Measurements from ENCODE around the gene ADORA1. TPM values are rescaled to one million over a fixed set of nuclear protein-coding genes. Genes with fewer than 3 reads are reported as not detected.

ADORA1 gene
- total RNA-seq, 4 donors from 2014 or later: 1.3 to 5.6 TPM; not detected in 2

GRCh38 chr1:203099805-203100515 is 27.6 kb upstream of the ADORA1 start:
- no peak overlapping the region for H3K4me3 ChIP-seq
- H3K36me3 ChIP-seq: no peaks in the 10 kb centered on the region
- peaks cover 5 to 9% of the 10 kb centered on the region in 2 donors for H3K9me3 ChIP-seq
- no peaks in the 10 kb centered on the region for H3K4me1 ChIP-seq
- WGBS, 2 donors (ENCODE audit: low coverage in 1 of 2): 78% methylated on average over 7 of the region's 7 CpGs; no CpG with 5 or more reads in 1 of the 2 donors
- H3K27ac ChIP-seq: no peak overlapping the region
- TF ChIP-seq POLR2A (IDR thresholded peaks at IDR 0.05): no peak
- TF ChIP-seq POLR2AphosphoS5 (IDR thresholded peaks at IDR 0.05): no peak
- H3K27me3 ChIP-seq: no peaks in the 10 kb centered on the region
- in situ Hi-C loops (cut with MboI; ENCODE audit: low pct_ligation_motif_present in 1 of 4, low pct_unique_long_range_greater_than_20kb in 1 of 4, low sequenced_read_pairs in 3 of 4) (no loop called here), intact Hi-C loops (cut with DNase I; ENCODE audit: low total_unique reads) (no loop called here)
- DNase-seq: no peak

- Histone ChIP-seq H3K4me1 (no peaks in the 10 kb centered on the region), H3K27ac (no peak overlapping the region), H3K27me3 (no peaks in the 10 kb centered on the region), H3K9me3 (peaks cover 3 to 4% of the 10 kb centered on the region in 2 donors), H3K4me3 (no peak overlapping the region), H3K36me3 (no peaks in the 10 kb centered on the region)
- TF ChIP-seq CTCF (IDR thresholded peaks at IDR 0.05) (no peak), POLR2AphosphoS5 (IDR thresholded peaks at IDR 0.05) (no peak), POLR2A (IDR thresholded peaks at IDR 0.05) (no peak), EP300 (IDR thresholded peaks at IDR 0.05; ENCODE audit: low read depth) (no peak)
- no peak for DNase-seq
- intact Hi-C loops (cut with DNase I; ENCODE audit: low total_unique reads): no loop called here
- in situ Hi-C loops (cut with MboI; ENCODE audit: low pct_ligation_motif_present in 1 of 4, low pct_unique_long_range_greater_than_20kb in 1 of 4, low sequenced_read_pairs in 3 of 4): no loop called here
Measured at GRCh38 chr1:203100516-203100869, 27.0 kb upstream of the ADORA1 start.

- Histone ChIP-seq H3K27me3 (peaks cover 9% of the 10 kb centered on the region), H3K27ac (no peak overlapping the region), H3K4me1 (no peaks in the 10 kb centered on the region), H3K36me3 (no peaks in the 10 kb centered on the region), H3K4me3 (no peak overlapping the region), H3K9me3 (peaks cover 0 to 3% of the 10 kb centered on the region in 2 donors)
- in situ Hi-C loops (cut with MboI; ENCODE audit: low pct_ligation_motif_present in 1 of 4, low pct_unique_long_range_greater_than_20kb in 1 of 4, low sequenced_read_pairs in 3 of 4) (no loop called here), intact Hi-C loops (cut with DNase I; ENCODE audit: low total_unique reads) (no loop called here)
- WGBS, 2 donors (ENCODE audit: low coverage in 1 of 2): 72% methylated on average over 6 of the region's 6 CpGs; no CpG with 5 or more reads in 1 of the 2 donors
- TF ChIP-seq CTCF (IDR thresholded peaks at IDR 0.05) (no peak), POLR2AphosphoS5 (IDR thresholded peaks at IDR 0.05) (no peak), POLR2A (IDR thresholded peaks at IDR 0.05) (no peak), EP300 (IDR thresholded peaks at IDR 0.05; ENCODE audit: low read depth) (no peak)
- DNase-seq: no peak
Measured at GRCh38 chr1:203101813-203102634, 25.5 kb upstream of the ADORA1 start.

GRCh38 chr1:203103216-203103615 is 24.3 kb upstream of the ADORA1 start:
- TF ChIP-seq POLR2AphosphoS5 (IDR thresholded peaks at IDR 0.05): no peak
- intact Hi-C loops (cut with DNase I; ENCODE audit: low total_unique reads): no loop called here

GRCh38 chr1:203103829-203104495 is 23.6 kb upstream of the ADORA1 start:
- H3K27ac ChIP-seq: no peak overlapping the region
- H3K4me1 ChIP-seq: no peaks in the 10 kb centered on the region
- in situ Hi-C loops (cut with MboI; ENCODE audit: low pct_ligation_motif_present in 1 of 4, low pct_unique_long_range_greater_than_20kb in 1 of 4, low sequenced_read_pairs in 3 of 4): no loop called here
- DNase-seq: no peak
- no peaks in the 10 kb centered on the region for H3K36me3 ChIP-seq
- 69 to 88% methylated on average over 2 to 6 of the region's 6 CpGs for WGBS, 2 donors (ENCODE audit: low coverage in 1 of 2)
- peaks cover 28% of the 10 kb centered on the region for H3K27me3 ChIP-seq
- intact Hi-C loops (cut with DNase I; ENCODE audit: low total_unique reads): no loop called here
- no peak for TF ChIP-seq CTCF (IDR thresholded peaks at IDR 0.05)
- no peak for TF ChIP-seq POLR2A (IDR thresholded peaks at IDR 0.05)
- TF ChIP-seq EP300 (IDR thresholded peaks at IDR 0.05; ENCODE audit: low read depth): no peak
- no peak for TF ChIP-seq POLR2AphosphoS5 (IDR thresholded peaks at IDR 0.05)
- no peak overlapping the region for H3K4me3 ChIP-seq
- peaks cover 0 to 3% of the 10 kb centered on the region in 2 donors for H3K9me3 ChIP-seq

More at GRCh38 chr1:203103216-203103615, 24.3 kb upstream of the ADORA1 start:
- H3K4me1 ChIP-seq: no peaks in the 10 kb centered on the region
- peaks cover 0 to 3% of the 10 kb centered on the region in 2 donors for H3K9me3 ChIP-seq
- no peaks in the 10 kb centered on the region for H3K36me3 ChIP-seq
- peaks cover 21% of the 10 kb centered on the region for H3K27me3 ChIP-seq
- H3K27ac ChIP-seq: no peak overlapping the region
- 71% methylated on average over 4 of the region's 4 CpGs; no CpG with 5 or more reads in 1 of the 2 donors for WGBS, 2 donors (ENCODE audit: low coverage in 1 of 2)
- H3K4me3 ChIP-seq: no peak overlapping the region
- in situ Hi-C loops (cut with MboI; ENCODE audit: low pct_ligation_motif_present in 1 of 4, low pct_unique_long_range_greater_than_20kb in 1 of 4, low sequenced_read_pairs in 3 of 4): no loop called here
- DNase-seq: no peak

Measured in transverse colon (tissue), 4 donors.